HTR-8/SVneo (cell line): ENCODE results near the gene SFT2D1.
"Not testable (repeated sequence)": the region's sequence is repeated elsewhere in the genome, so short reads cannot be mapped to it uniquely, and the experiment has no call there.

Source experiments
- DNase-seq: peaks from one replicate; pipeline ENCODE4 v3.0.0; 2011; ENCODE audit warnings: low spot score, mixed read lengths; ENCODE audit not compliant: insufficient read length
- FAIRE-seq: peaks from 2 replicates; lab custom pipeline; 2011; peaks lifted over from hg19 to GRCh38; lab: Jason Lieb, UNC

Gene SFT2D1

DNA sequence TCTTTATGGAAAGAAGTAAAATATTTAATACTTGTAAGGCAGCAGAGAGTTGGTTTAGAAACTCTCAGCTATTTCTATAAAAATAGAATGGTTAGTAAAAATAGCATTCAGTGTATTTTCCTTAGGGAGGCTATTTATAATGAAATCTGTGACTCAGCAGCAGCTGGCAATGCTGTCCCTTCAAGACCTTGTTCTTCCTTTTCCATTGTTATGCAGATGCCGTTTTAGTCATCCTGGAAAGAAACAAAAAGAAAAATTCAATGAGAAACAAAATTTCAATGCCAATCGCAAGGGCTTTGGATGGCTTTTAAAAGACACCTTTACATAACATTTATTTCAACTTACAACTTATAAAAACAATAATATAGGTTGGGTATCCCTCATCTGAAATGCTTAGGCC, 22.9 kb upstream of the SFT2D1 start:
- DNase-seq (no peak), FAIRE-seq (no peak)

GRCh38 chr6:166364456-166364855, 22.1 kb upstream of the SFT2D1 start:
- FAIRE-seq (no peak), DNase-seq (no peak)

DNA sequence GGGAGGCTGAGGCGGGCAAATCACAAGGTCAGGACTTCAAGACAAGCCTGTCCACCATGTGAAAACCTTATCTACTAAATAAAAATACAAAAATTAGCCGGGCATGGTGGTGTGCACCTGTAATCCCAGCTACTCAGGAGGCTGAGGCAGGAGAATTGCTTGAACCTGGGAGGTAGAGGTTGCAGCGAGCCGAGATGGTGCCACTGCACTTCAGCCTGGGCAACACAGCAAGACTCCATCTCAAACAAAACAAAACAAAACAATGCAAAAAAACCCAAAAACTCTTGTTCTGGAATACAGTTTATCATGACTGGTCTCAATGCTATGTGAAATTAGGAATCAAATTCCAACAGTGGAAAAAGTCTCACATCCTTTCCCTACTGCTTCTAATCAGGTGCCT, 20.1 kb upstream of the SFT2D1 start:
- not testable (repeated sequence) for DNase-seq, FAIRE-seq

DNA sequence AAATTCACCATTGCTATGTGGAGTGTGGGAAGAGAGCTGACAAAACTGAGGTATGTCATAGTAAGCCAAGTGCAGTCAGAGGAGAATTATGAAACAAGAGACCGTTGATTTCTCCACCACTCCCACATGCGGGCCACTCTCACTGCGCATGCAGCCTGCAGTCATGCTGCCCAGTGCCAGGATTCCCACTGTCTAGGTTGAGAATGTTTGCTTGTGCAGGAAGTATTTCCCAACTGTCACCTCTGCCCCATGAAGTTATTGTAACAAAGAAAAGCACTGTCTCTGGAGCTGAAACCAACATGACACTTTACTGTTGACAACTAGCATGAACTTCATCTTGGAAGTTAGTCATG, 18.7 kb upstream of the SFT2D1 start:
- no peak for DNase-seq
- no peak for FAIRE-seq

DNA sequence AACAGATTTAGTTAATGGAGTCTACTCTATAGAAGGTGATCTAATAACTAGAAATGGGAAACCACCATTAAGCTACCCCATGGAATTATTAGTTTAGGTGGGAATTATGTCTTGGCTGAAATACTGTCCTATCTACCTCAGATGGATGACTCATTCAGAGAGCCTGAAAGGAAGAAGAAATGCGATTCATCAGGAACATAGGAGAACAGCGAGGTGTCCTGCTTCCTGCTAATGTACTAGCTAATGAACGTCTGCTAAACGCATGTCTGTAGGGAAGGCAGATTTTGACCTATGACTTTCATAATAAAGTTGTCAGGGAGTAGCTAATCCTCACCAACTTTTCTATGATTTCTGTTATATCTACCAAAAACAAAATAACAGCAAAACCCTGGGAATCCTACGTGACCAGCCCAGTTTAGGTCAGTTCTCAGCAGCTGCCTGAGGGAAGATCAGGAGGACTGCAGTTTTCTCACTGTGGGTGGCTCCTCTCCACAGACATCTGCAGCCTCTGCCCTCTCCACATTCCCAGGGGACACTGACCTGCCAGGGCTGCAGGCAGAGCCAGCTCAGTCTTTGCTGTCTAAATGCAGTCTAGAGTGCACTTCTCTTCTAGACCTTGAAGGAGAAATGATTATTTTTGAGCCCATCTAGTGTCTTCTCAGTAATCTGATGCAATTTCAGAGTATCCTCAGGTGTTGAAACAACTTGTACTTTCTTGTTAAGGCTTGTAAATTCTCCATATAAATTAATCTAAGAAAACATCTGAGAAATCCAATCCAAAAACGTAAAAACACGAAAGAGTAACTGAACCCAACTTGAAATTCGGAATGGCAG, 18.1 kb upstream of the SFT2D1 start:
- no peak for DNase-seq
- FAIRE-seq: no peak

GRCh38 chr6:166355552-166355951, 13.2 kb upstream of the SFT2D1 start:
- no peak for FAIRE-seq
- DNase-seq: no peak

DNA sequence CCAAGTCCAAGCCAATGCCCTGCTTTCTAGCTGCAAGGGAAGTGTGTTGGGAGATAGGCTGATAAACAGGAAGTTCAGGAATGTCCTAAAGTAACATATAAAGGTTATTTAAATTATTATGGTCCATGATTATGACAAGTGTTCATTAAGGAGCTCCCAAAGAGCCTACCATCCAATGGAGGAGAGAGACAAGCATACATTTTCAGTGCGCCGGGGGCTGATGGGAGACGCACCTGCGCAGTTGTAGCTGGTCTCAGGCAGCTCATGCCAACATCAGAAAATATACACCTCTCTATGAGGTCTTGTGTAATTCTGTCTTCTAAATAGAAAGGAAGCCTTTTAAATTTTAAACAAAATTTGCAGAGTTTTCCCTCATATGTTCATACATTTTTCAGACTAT, 12.6 kb upstream of the SFT2D1 start:
- DNase-seq (no peak), FAIRE-seq (no peak)

GRCh38 chr6:166354143-166354542, 11.8 kb upstream of the SFT2D1 start:
- FAIRE-seq: no peak
- DNase-seq: no peak

DNA sequence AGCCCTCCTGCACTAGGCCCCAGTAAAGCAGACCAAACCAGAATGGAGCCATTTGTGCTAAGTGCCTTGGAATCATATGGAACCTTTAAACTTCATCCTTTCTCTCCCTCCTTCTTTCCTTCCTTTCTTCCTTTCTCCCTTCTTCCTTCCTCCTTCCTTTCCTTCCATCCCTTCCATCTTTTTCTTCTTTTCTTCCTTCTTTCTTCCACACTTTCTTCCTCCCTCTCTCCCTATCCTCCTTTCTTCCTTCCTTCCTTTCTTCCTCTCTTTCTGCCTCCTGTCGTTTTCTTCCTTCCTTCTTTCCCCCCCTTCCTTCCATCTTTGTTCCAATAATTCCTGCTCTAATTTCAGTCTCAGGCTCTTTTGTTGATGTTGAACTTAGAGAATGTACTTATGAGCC, 11.2 kb upstream of the SFT2D1 start:
- FAIRE-seq (no peak), DNase-seq (no peak)

GRCh38 chr6:166352923-166353322, 10.6 kb upstream of the SFT2D1 start:
- DNase-seq: no peak

GRCh38 chr6:166351715-166352285, 9.5 kb upstream of the SFT2D1 start:
- FAIRE-seq: no peak
- DNase-seq: no peak

More at GRCh38 chr6:166352923-166353322, 10.6 kb upstream of the SFT2D1 start:
- no peak for FAIRE-seq

DNA sequence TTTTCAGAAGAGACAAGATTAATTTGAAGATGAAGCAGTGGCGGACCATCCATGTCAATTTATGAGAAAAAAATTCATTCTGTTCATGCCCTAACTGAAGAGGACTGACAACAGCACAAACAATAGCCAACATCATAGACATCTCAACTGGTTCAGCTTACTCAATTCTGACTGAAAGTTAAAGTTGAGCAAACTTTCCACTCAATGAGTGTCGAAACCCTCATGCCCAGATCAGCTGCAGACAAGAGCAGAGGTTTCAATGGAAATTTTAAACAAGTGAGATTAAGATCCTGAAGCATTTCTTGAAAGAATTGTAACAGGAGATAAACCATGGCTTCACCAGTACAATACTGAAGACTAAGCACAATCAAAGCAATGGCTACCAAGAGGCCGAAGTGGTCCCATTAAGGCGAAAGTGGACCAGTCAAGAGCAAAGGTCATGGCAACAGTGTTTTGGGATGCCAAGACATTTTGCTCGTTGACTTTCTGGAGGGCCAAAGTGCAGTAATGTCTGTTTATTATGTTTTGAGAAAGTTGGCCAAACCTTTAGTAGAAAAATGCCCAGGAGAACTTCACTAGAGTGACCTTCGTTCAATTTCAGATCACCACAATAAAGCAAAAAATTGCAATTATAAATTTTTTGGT, 6.1 kb upstream of the SFT2D1 start:
- DNase-seq: no peak

GRCh38 chr6:166346965-166347364, 4.6 kb upstream of the SFT2D1 start:
- FAIRE-seq (no peak), DNase-seq (no peak)

More for the DNA sequence above, 6.1 kb upstream of the SFT2D1 start:
- no peak for FAIRE-seq

DNA sequence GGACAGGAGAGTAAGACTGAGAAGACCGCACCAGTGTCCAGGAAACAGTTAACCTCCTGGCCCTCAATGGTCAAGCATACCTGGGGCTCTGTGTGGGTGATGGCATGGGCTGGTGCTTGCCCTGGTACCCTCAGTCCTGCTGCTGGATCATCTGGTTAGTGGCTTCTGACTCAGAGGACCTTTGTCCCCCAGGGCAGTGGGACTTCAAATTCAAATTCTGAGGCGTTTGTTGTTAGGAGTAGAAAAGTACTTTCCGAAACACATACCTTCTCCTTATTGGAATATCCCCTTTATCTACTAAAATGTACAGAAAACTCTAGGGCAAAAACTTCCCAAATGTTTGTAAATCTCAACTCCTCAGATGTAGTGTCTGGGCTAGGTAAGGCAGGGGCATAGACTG, 4.1 kb upstream of the SFT2D1 start:
- no peak for DNase-seq
- no peak for FAIRE-seq

DNA sequence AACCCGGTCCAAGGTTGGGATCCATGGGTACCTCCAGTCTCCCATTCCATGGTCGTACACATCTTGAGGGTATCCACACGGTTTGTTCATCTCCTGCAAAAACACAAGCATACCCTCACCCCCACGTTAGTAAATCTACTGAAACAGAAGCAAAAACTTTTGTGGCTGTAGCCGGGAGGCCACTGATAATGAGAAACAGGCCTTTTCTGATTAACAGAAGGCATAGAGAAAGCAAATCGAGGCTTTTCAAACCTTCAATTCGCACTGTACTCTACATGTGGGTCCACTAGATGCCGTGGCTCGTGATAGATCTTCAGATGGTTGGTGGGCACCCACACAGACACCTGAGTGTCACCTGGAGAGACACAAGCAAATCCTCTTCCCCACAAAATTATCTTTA, 3.3 kb upstream of the SFT2D1 start:
- not testable (repeated sequence) for FAIRE-seq

DNA sequence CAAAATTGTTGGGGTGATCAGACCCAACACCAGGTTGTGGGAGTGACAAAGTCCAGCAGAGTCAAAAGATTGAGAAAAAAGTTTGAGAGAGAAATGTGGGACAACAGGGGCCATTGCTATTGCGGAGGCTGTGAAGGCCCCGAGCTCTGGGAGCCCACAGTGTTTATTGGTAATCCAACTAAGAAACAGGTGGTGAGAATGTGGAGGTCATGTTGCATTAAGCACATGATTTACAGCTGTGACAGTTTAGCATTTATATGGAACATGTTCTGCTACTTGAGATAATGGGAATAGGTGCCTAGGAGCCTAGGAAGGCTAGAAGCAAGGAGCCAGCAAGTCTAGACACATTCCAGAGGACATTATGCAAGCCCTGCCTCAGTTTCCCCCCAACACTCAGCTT, 2.6 kb upstream of the SFT2D1 start:
- not testable (repeated sequence) for DNase-seq, FAIRE-seq

More for the DNA sequence above, 3.3 kb upstream of the SFT2D1 start:
- not testable (repeated sequence) for DNase-seq

GRCh38 chr6:166344240-166344639, 1.9 kb upstream of the SFT2D1 start:
- DNase-seq (no peak), FAIRE-seq (no peak)

- FAIRE-seq (no peak), DNase-seq (no peak)
Observed at GRCh38 chr6:166343150-166343487, 774 bp upstream of the SFT2D1 start.

DNA sequence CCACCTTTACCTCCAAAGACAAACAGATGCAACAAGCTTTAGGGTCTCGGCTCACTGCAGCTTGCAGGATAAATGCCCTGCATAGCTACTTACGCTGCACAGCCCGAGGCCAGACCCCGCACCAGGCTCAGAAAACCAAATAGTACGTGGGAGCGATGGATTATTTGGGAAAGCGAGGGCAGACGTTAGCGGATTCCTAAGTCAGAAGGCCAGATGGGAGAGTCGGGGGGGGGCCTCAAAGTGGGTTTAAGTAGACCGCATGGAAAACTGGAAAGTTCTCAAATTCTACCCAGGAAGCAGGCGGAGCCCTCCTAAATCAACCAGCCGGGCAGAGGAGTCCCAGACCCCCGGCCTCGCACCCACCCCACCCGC, 382 bp downstream of the SFT2D1 start:
- DNase-seq: no peak
- no peak for FAIRE-seq

- DNase-seq (no peak), FAIRE-seq (no peak)
Observed at GRCh38 chr6:166341464-166341863, 881 bp downstream of the SFT2D1 start.

DNA sequence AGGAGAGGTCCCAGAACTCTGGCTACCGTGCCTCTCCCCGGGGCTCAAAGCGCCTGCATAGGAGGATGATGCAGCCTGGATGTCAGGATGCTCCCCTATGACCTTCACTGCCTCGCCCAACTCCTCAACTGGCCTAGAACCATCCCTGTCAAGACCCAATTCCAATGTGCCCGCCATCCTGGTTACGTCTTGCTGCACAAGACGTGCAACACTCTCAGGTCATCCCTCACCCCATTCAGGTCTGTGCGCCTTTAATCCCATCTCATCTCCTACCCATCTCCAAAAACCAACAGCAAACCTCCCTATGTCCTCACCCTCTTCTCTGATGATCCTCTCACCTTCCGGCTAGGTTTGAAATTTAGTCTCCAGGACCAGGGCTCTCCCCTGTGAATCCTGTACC, 3.5 kb downstream of the SFT2D1 start:
- no peak for DNase-seq
- FAIRE-seq: no peak

DNA sequence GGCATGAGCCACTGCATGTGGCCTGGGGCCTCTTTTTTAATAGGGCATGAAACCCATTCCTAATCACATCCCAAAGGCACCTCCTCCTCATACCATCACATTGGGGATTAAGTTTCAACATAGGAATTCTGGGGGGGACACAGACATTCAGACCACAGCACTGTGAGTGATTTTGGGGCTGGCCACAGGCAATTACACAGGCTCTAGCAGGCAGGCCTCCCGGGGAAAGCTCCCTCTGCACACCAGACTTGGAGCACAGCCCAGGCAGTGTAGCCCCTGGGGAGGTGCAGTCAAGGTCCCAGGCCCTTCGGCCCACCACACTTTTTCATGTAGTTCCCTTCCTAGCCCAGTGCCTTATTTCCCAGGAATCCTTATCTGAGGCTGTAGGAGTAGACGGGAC, 5.5 kb downstream of the SFT2D1 start:
- no peak for DNase-seq
- no peak for FAIRE-seq
